GM21381 (cell line): Measurements from ENCODE around the gene RBMXL3.
"Not testable (repeated sequence)": the region's sequence is repeated elsewhere in the genome, so short reads cannot be mapped to it uniquely, and the experiment has no call there.

ENCODE experiments used
- ATAC-seq: cut with Tn5 transposase; IDR thresholded peaks from one replicate; pipeline ENCODE4 v1.9.1; 2021; ENCODE audit warnings: mild to moderate bottlenecking, moderate library complexity; ENCODE audit not compliant: unreplicated experiment

RBMXL3 gene

GRCh38 chrX:115189110-115189509 is at the start of gene RBMXL3:
RBMXL3 (plus strand) TSS chrX:115189410; CDS start chrX:115189442, 32 bp downstream.
- ATAC-seq, result no peak

- no peak for ATAC-seq
Measured at GRCh38 chrX:115142057-115142456, 47.2 kb upstream of the RBMXL3 start.

- ATAC-seq, result no peak
Measured at GRCh38 chrX:115147220-115147619, 42.0 kb upstream of the RBMXL3 start.

- no peak for ATAC-seq
Measured at GRCh38 chrX:115173181-115173580, 16.0 kb upstream of the RBMXL3 start.

- ATAC-seq, result no peak
Measured at GRCh38 chrX:115174548-115174947, 14.7 kb upstream of the RBMXL3 start.

GRCh38 chrX:115177932-115178331 is 11.3 kb upstream of the RBMXL3 start:
- no peak for ATAC-seq

- ATAC-seq, result no peak
Measured at GRCh38 chrX:115178473-115178872, 10.7 kb upstream of the RBMXL3 start.

- ATAC-seq, result no peak
Measured at GRCh38 chrX:115183980-115184379, 5.2 kb upstream of the RBMXL3 start.

- no peak for ATAC-seq
Measured at GRCh38 chrX:115189646-115190635, 731 bp downstream of the RBMXL3 start.

GRCh38 chrX:115190636-115191489 is 1.7 kb downstream of the RBMXL3 start:
- ATAC-seq, result no peak

- no peak for ATAC-seq
Measured at GRCh38 chrX:115191490-115192243, 2.5 kb downstream of the RBMXL3 start.

GRCh38 chrX:115192244-115192700 is 3.1 kb downstream of the RBMXL3 start:
- ATAC-seq, result no peak

GRCh38 chrX:115204040-115204439 is 14.8 kb downstream of the RBMXL3 start:
- no peak for ATAC-seq

GRCh38 chrX:115209547-115209946 is 20.3 kb downstream of the RBMXL3 start:
- ATAC-seq, result not testable (repeated sequence)

- ATAC-seq, result no peak
Measured at GRCh38 chrX:115214151-115214550, 24.9 kb downstream of the RBMXL3 start.

- no peak for ATAC-seq
Measured at GRCh38 chrX:115214605-115215004, 25.4 kb downstream of the RBMXL3 start.

- not testable (repeated sequence) for ATAC-seq
Measured at GRCh38 chrX:115217346-115217745, 28.1 kb downstream of the RBMXL3 start.

GRCh38 chrX:115226929-115227328 is 37.7 kb downstream of the RBMXL3 start:
- ATAC-seq, result no peak

- ATAC-seq, result no peak
Measured at GRCh38 chrX:115229337-115230003, 40.3 kb downstream of the RBMXL3 start.

GRCh38 chrX:115232933-115233496 is 43.8 kb downstream of the RBMXL3 start:
- ATAC-seq, result no peak
